IMR-90 (cell line): ENCODE data around the gene AIP. TPM values are rescaled to one million over a fixed set of nuclear protein-coding genes. Genes with fewer than 3 reads are reported as not detected.
A peak's percentile ranks its signal among the peaks of the same experiment; 100 is the strongest.

Experiments
- ATAC-seq: fragments of 200-7000 bp; cut with Tn5 transposase; 2 replicates; pipeline ENCODE4 v1.9.1; 2020; ENCODE audit warnings: low read depth, mild to moderate bottlenecking, moderate library complexity
- BruUV-seq: library from RNA; stranded (reverse); fragments of 400-500 nt; replicated peaks from 2 replicates; lab custom pipeline; 2021; lab: Mats Ljungman, UMichigan
- CTCF ChIA-PET: fragments of 300-600 bp; formaldehyde crosslinking; extraction: SDS; loops from one replicate; lab custom pipeline; 2021; ENCODE audit warnings: antibody characterized with exemption; lab: Yijun Ruan, JAX
- POLR2A ChIA-PET: fragments of 300-600 bp; sonication (Branson Sonifier 250); formaldehyde crosslinking; loops from one replicate; lab custom pipeline; 2022; ENCODE audit warnings: antibody characterized with exemption; ENCODE audit not compliant: unreplicated experiment; lab: Charles Lee
- DNase-seq: peaks from one replicate; pipeline ENCODE4 v3.0.0; 2013
- H2AFZ ChIP-seq: replicated peaks from 2 replicates; pipeline ENCODE3; 2013; ENCODE audit warnings: low read length, mild to moderate bottlenecking; ENCODE audit not compliant: poor library complexity
- H2AK5ac ChIP-seq: 2 replicates; pipeline ENCODE4 v1.6.1; 2013; ENCODE audit warnings: low read depth, low read length, inconsistent platforms
- H2AK9ac ChIP-seq: replicated peaks from 2 replicates; pipeline ENCODE3; 2013; ENCODE audit warnings: mild to moderate bottlenecking, low read depth, low read length, moderate library complexity; ENCODE audit not compliant: poor library complexity
- H2BK120ac ChIP-seq: 2 replicates; pipeline ENCODE4 v1.6.1; 2013; ENCODE audit warnings: low read depth, low read length, inconsistent platforms
- H2BK15ac ChIP-seq: 3 replicates; pipeline ENCODE4 v1.6.1; 2013; ENCODE audit warnings: low read depth, low read length, inconsistent platforms
- H2BK20ac ChIP-seq: 2 replicates; pipeline ENCODE4 v1.6.1; 2013; ENCODE audit warnings: low read depth, mild to moderate bottlenecking, inconsistent platforms, low read length, moderate library complexity
- H2BK5ac ChIP-seq: 2 replicates; pipeline ENCODE4 v1.6.1; 2013; ENCODE audit warnings: mild to moderate bottlenecking, low read depth, low read length, inconsistent platforms; ENCODE audit not compliant: poor library complexity, severe bottlenecking
- H3K14ac ChIP-seq: replicated peaks from 2 replicates; pipeline ENCODE4 v1.6.1; 2013; ENCODE audit warnings: low read depth, low read length, inconsistent platforms
- H3K18ac ChIP-seq: 2 replicates; pipeline ENCODE4 v1.6.1; 2013; ENCODE audit warnings: low read depth, low read length, control low read depth
- H3K23ac ChIP-seq: 2 replicates; pipeline ENCODE4 v1.6.1; 2013; ENCODE audit warnings: low read depth, low read length, inconsistent platforms
- H3K27ac ChIP-seq: 2 replicates; pipeline ENCODE4 v1.5.1; 2013; ENCODE audit warnings: mild to moderate bottlenecking, control low read depth, low read length; ENCODE audit not compliant: insufficient read depth
- H3K27me3 ChIP-seq: 2 replicates; pipeline ENCODE4 v1.6.1; 2013; ENCODE audit warnings: low read length; ENCODE audit not compliant: control insufficient read depth, insufficient read depth
- H3K36me3 ChIP-seq: 2 replicates; pipeline ENCODE4 v1.6.1; 2013; ENCODE audit warnings: low read length, mixed read lengths; ENCODE audit not compliant: control insufficient read depth, insufficient read depth
- H3K4ac ChIP-seq: 2 replicates; pipeline ENCODE4 v1.6.1; 2013; ENCODE audit warnings: low read depth, low read length, inconsistent platforms
- H3K4me1 ChIP-seq: 2 replicates; pipeline ENCODE4 v1.6.1; 2013; ENCODE audit warnings: low read length, mixed read lengths; ENCODE audit not compliant: control insufficient read depth, insufficient read depth
- H3K4me2 ChIP-seq: 2 replicates; pipeline ENCODE4 v1.6.1; 2013; ENCODE audit warnings: low read depth, mild to moderate bottlenecking, control low read depth, low read length, moderate library complexity
- H3K4me3 ChIP-seq: 2 replicates; pipeline ENCODE4 v1.5.1; 2013; ENCODE audit warnings: low read depth, mild to moderate bottlenecking, control low read depth, low read length, moderate library complexity; ENCODE audit not compliant: insufficient read depth
- H3K56ac ChIP-seq: 2 replicates; pipeline ENCODE4 v1.6.1; 2013; ENCODE audit warnings: low read length, inconsistent platforms; ENCODE audit not compliant: insufficient read depth; ENCODE audit errors: extremely low read depth
- H3K79me1 ChIP-seq, 2 experiments: 2 replicates each; pipeline ENCODE4 v1.6.1; 2013; ENCODE audit warnings: low read length in 2 of 2, inconsistent platforms in 1 of 2, low read depth in 1 of 2
- H3K9ac ChIP-seq: 2 replicates; pipeline ENCODE4 v1.6.1; 2013; ENCODE audit warnings: low read depth, low read length, control low read depth
- H3K9me1 ChIP-seq: 2 replicates; pipeline ENCODE4 v1.6.1; 2013; ENCODE audit warnings: low read length, inconsistent platforms; ENCODE audit not compliant: insufficient read depth
- H3K9me3 ChIP-seq: 2 replicates; pipeline ENCODE4 v1.6.1; 2013; ENCODE audit warnings: low read length; ENCODE audit not compliant: control insufficient read depth, insufficient read depth
- H4K20me1 ChIP-seq: 2 replicates; pipeline ENCODE4 v1.6.1; 2013; ENCODE audit warnings: low read length, inconsistent platforms; ENCODE audit not compliant: insufficient read depth
- H4K5ac ChIP-seq: 2 replicates; pipeline ENCODE4 v1.6.1; 2013; ENCODE audit warnings: mild to moderate bottlenecking, low read depth, low read length, control low read depth
- H4K8ac ChIP-seq, 2 experiments: 2 replicates each; pipeline ENCODE4 v1.6.1; 2013; ENCODE audit warnings: low read depth in 2 of 2, low read length in 2 of 2, control low read depth in 1 of 2, inconsistent platforms in 1 of 2
- H4K91ac ChIP-seq: 2 replicates; pipeline ENCODE4 v1.6.1; 2013; ENCODE audit warnings: low read depth, low read length, inconsistent platforms; ENCODE audit not compliant: insufficient read depth
- BHLHE40 ChIP-seq: fragments of 150-350 bp; IDR thresholded peaks from 2 replicates; pipeline ENCODE4 v1.6.1; 2016; ENCODE audit warnings: mild to moderate bottlenecking, low read depth, low read length
- CEBPB ChIP-seq: IDR thresholded peaks from 2 replicates; pipeline ENCODE4 v1.6.1; 2012; ENCODE audit warnings: low read depth, low read length, improper control_type of control experiment
- CHD1 ChIP-seq: IDR thresholded peaks from 2 replicates; pipeline ENCODE4 v1.6.1; 2012; ENCODE audit warnings: low read depth, low read length, improper control_type of control experiment
- CTCF ChIP-seq: conservative IDR thresholded peaks from 2 replicates; pipeline ENCODE4 v1.5.1; 2012; ENCODE audit warnings: mild to moderate bottlenecking, low read depth, low read length, improper control_type of control experiment
- ELK1 ChIP-seq: fragments of 150-350 bp; IDR thresholded peaks from 2 replicates; pipeline ENCODE4 v1.6.1; 2016; ENCODE audit warnings: low read depth, mild to moderate bottlenecking, low read length, moderate library complexity, borderline replicate concordance
- FOS ChIP-seq: fragments of 150-350 bp; IDR thresholded peaks from 2 replicates; pipeline ENCODE4 v1.6.1; 2016; ENCODE audit warnings: low read depth, low read length
- MAFK ChIP-seq: IDR thresholded peaks from 2 replicates; pipeline ENCODE4 v1.6.1; 2012; ENCODE audit warnings: low read depth, low read length, improper control_type of control experiment
- MXI1 ChIP-seq: IDR thresholded peaks from 2 replicates; pipeline ENCODE4 v1.6.1; 2012; ENCODE audit warnings: low read depth, mild to moderate bottlenecking, low read length, moderate library complexity, borderline replicate concordance
- NFE2L2 ChIP-seq: fragments of 150-350 bp; IDR thresholded peaks from 2 replicates; pipeline ENCODE4 v1.6.1; 2016; ENCODE audit warnings: low read depth, mild to moderate bottlenecking, low read length
- SMC3 ChIP-seq: fragments of 150-350 bp; IDR thresholded peaks from 2 replicates; pipeline ENCODE4 v1.6.1; 2016; ENCODE audit warnings: low read depth, mild to moderate bottlenecking, antibody characterized with exemption, low read length, moderate library complexity
- WGBS, 2 experiments: methylation state at CpG; one replicate each; pipeline versions ENCODE4 v1.1.5 to v1.1.7; 2013; ENCODE audit warnings: missing lambda C conversion rate in 2 of 2; ENCODE audit not compliant: insufficient read length in 1 of 2; ENCODE audit errors: extremely low coverage in 2 of 2; 5-methylcytosine and 5-hydroxymethylcytosine counted together
- dilution Hi-C: fragments of 300-500 bp; cut with HindIII; formaldehyde crosslinking; loops from one replicate; pipeline ENCODE4 v1.14.3; 2018; ENCODE audit warnings: low sequenced_read_pairs; ENCODE audit not compliant: unreplicated experiment
- in situ Hi-C: fragments of 300-500 bp; cut with MboI; formaldehyde crosslinking; loops from 3 replicates; pipeline ENCODE4 v1.14.3; 2019; ENCODE audit warnings: low sequenced_read_pairs, inconsistent platforms, mixed read lengths
- intact Hi-C: fragments of 100-400 bp; cut with micrococcal nuclease; formaldehyde crosslinking; loops from 2 replicates; pipeline ENCODE4 v1.10.0; 2022
- polyA plus RNA-seq, 3 experiments: library from polyadenylated mRNA; depleted of rRNA; stranded (reverse); fragments of >200 nt; gene quantifications; 2 replicates each; pipeline ENCODE4 v1.2.3, GENCODE V29; 2012; ENCODE audit warnings: low replicate concordance in 1 of 3
- total RNA-seq: library from RNA; depleted of rRNA; stranded (reverse); fragments of >200 nt; gene quantifications from 2 replicates; pipeline ENCODE4 v1.2.3, GENCODE V29; 2012

AIP gene
- total and polyA plus RNA-seq, 2 of the 4 experiments (the other 2 are of a cell fraction): 95.5 to 122 TPM

DNA sequence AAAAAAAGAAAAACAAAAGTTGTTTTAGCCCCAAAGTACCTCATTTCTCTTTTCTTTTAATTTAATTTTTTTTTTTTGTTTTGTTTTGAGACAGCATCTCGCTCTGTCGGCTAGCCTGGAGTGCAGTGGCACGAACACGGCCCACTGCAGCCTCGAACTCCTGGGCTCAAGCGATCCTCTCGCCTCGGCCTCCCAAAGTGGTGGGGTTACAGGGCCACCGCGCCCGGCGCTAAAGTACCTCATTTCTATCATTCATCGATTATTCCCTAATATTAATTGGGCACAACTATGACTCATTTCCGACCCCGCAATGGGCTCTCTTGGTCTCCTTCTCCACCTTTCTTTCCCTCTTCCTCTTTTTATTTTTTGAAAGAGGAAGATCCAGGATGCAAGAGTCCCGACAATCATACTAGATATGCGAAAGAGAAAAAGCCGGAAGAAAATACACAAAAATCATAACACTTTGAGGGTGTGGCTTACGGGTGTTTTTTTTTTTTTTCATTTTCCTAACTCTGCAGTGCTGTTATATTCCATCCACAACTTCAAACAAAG, 475 bp upstream of the AIP start:
- DNase-seq (no peak), ATAC-seq (peak; percentile 19)
- Histone ChIP-seq H2BK5ac (peak overlapping the region; percentile 47), H3K14ac (peak overlapping the region; percentile 81; the same call in 1 of the 2 replicates), H3K4ac (peak overlapping the region; percentile 75; the same call in 1 of the 2 replicates), H3K4me2 (peak overlapping the region; percentile 62), H4K91ac (peak overlapping the region; percentile 51; the same call in 1 of the 2 replicates), H2AK5ac (no peak overlapping the region), H2BK15ac (no peak overlapping the region), H4K20me1 (no peaks in the 10 kb centered on the region; the same call in 1 of the 2 replicates), H3K4me3 (peak overlapping the region; percentile 49), H4K8ac (peak overlapping the region; percentile 89 to 98), H3K79me1 (peaks cover 14 to 38% of the 10 kb centered on the region in 2 experiments), H3K23ac (no peak overlapping the region), H3K9me1 (peaks cover 15% of the 10 kb centered on the region), H3K36me3 (peaks cover 3% of the 10 kb centered on the region), H3K27ac (peak overlapping the region; percentile 45), H2BK20ac (no peak overlapping the region), H3K4me1 (peaks cover 3% of the 10 kb centered on the region; the same call in 1 of the 2 replicates), H3K27me3 (no peaks in the 10 kb centered on the region), H2BK120ac (0 out of 2 replicates have a peak overlapping the region, but pooled peaks have one; percentile 16), H3K9me3 (no peaks in the 10 kb centered on the region), H3K56ac (peak overlapping the region; percentile 52; the same call in 1 of the 2 replicates), H3K18ac (no peak overlapping the region), H2AK9ac (peak overlapping the region; percentile 85), H3K9ac (peak overlapping the region; percentile 57), H4K5ac (peak overlapping the region; percentile 40), H2AFZ (peak overlapping the region; percentile 95)
- no CpG with 5 or more reads among the region's 19 CpGs for WGBS, 2 experiments
- in situ Hi-C loops (no loop called here), dilution Hi-C loops (no loop called here), intact Hi-C loops (loop anchor here (5.0 kb wide), 1 partner anchor 60 kb away; no protein-coding TSS in a partner anchor)
- ChIA-PET CTCF (no interaction called here), POLR2A (no interaction called here)
- no peak for TF ChIP-seq SMC3
- TF ChIP-seq BHLHE40: no peak
- TF ChIP-seq MAFK: no peak
- no peak for TF ChIP-seq CEBPB
- TF ChIP-seq MXI1: no peak
- no peak for TF ChIP-seq ELK1
- no peak for TF ChIP-seq NFE2L2
- no peak for TF ChIP-seq CHD1
- TF ChIP-seq CTCF: no peak
- no peak for TF ChIP-seq FOS
- BruUV-seq: no TSS peak
